Cardiac septum (tissue), 1 donor: ENCODE measurements around the gene PRXL2A. TPM values are rescaled to one million over a fixed set of nuclear protein-coding genes. Genes with fewer than 3 reads are reported as not detected.
"Not testable (repeated sequence)": the region's sequence is repeated elsewhere in the genome, so short reads cannot be mapped to it uniquely, and the experiment has no call there.

Experiments
- DNase-seq: peaks from one replicate; pipeline ENCODE4 v3.0.0-alpha.2; 2020; ENCODE audit warnings: low spot score
- intact Hi-C: fragments of 100-400 bp; cut with DNase I; formaldehyde crosslinking; loops from one replicate; pipeline ENCODE4 v1.14.0; 2022
- long read RNA-seq: library from polyadenylated mRNA; unstranded; transcript quantifications from one replicate; pipeline ENCODE4 v2.0.0, GENCODE V29; 2021
- total RNA-seq: library from RNA; stranded (reverse); fragmentation: NEBNext Ultra II Directional; extraction: Animal tissue kit (Norgen Biotek cat#: 25700); gene quantifications from one replicate; pipeline ENCODE4 v1.2.1, GENCODE V29; 2021
- donor health status: DM: no; HTN: no; CAD: no.

PRXL2A gene
- 54.3 TPM for total RNA-seq
- long read RNA-seq, full-length matches to known transcripts: 89 of 100 reads
- long read RNA-seq, partial matches to known transcripts: 7 of 100 reads
- long read RNA-seq, other reads (novel, unspliced or antisense): 4 of 100 reads

DNA sequence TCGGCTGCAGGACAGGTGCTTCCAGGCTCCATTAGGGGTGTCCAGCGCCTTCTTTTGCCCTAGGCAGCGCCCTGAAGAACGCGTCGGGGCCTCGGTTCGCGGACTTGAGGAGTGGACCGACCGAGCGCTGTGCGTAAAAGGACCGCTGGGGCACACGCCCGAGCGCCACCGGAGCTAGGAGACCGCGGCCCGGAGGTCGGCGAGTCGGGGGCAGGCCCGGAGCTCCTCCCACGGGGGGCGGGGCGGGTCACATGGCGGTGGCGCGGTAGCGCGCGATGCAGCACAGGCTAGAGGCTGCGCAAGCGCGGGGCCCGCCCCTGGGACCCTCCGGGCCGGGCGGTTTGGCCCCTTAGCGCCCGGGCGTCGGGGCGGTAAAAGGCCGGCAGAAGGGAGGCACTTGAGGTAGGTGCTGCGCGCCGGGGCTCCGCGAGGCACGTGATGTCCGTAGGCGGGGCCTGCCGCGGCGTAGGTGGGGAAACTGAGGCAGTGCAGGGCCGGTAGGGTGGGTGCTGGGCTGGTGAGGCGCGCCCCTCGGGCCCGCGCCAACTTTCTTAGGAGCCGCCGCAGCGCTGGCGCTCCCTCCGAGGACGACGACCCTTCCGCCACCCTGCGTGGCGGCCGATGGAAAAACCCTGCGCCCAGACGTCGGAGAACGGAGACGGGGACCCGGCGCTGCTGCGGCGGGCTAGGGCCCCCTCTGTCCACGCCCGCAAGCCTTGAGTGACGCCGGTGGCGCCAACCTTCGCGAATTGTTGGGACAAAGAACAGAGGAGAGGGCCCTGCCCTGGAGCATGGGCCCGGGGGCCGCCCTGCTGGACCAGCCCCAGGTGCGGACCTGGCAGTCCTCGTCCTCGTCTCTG, at the start of gene PRXL2A:
TSS of gene PRXL2A (plus strand) at position 310 of the 860 bp plus-strand sequence. CDS start 11,917 bp downstream, outside the sequence.
- intact Hi-C loops: no loop called here
- DNase-seq: peak; percentile 92

GRCh38 chr10:80358925-80359324, 49.4 kb upstream of the PRXL2A start:
- intact Hi-C loops, DNase-seq: not testable (repeated sequence)

- no peak for DNase-seq
- intact Hi-C loops: no loop called here
Observed at GRCh38 chr10:80359644-80360043, 48.7 kb upstream of the PRXL2A start.

DNA sequence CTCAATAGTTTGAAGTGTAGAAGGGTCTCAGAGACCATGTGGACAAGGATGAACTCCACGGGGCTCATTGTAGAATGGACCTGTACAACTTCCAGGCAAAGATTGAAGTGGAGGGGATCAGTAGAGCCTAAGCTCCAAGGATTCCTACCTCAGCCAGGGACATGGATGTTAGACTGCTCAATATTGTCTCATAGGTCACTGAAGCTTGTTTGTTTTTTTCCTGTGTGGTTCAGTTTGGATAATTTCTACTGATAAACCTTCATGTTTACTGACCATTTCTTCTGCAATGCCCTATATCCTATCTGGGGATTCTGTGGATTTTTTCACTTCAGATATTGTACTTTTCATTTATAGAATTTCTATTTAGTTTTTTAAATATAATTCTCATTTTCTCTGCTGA, 42.8 kb upstream of the PRXL2A start:
- intact Hi-C loops: no loop called here
- no peak for DNase-seq

- intact Hi-C loops: no loop called here
- no peak for DNase-seq
Observed at GRCh38 chr10:80371467-80371866, 36.9 kb upstream of the PRXL2A start.

DNA sequence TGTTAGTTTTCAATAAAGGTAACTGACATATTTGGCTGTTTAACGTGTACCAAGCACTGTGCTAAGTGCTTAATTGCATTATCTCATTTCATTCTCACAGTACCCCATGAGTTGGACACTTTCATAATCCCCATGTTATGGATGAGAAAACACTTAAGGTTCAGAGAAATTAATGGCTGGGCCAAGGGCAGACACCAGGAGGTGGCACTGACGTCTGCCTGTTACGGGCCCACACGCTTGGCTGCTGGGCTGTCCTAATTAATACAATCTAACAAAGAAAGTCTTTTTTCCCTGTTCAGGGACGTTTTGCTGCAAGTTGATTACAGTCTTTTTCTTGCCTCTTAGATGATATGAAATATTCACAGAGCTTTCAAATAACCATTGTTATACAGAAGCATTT, 35.7 kb upstream of the PRXL2A start:
- no peak for DNase-seq
- intact Hi-C loops: no loop called here

- intact Hi-C loops: no loop called here
Observed at GRCh38 chr10:80373502-80373901, 34.8 kb upstream of the PRXL2A start.

GRCh38 chr10:80379701-80380100, 28.6 kb upstream of the PRXL2A start:
- DNase-seq: no peak
- intact Hi-C loops: loop anchor here (5.0 to 10.0 kb wide), 3 partner anchors 65 to 285 kb away; no protein-coding TSS in a partner anchor

More at GRCh38 chr10:80373502-80373901, 34.8 kb upstream of the PRXL2A start:
- no peak for DNase-seq

- intact Hi-C loops: loop anchor here (5.0 to 10.0 kb wide), 3 partner anchors 65 to 285 kb away; no protein-coding TSS in a partner anchor
- DNase-seq: no peak
Observed at GRCh38 chr10:80380185-80380584, 28.2 kb upstream of the PRXL2A start.

GRCh38 chr10:80382989-80383388, 25.4 kb upstream of the PRXL2A start:
- intact Hi-C loops: loop anchor here (5.0 to 10.0 kb wide), 3 partner anchors 62 to 282 kb away; no protein-coding TSS in a partner anchor
- DNase-seq: no peak

- intact Hi-C loops: no loop called here
- DNase-seq: no peak
Observed at GRCh38 chr10:80390740-80391139, 17.6 kb upstream of the PRXL2A start.

DNA sequence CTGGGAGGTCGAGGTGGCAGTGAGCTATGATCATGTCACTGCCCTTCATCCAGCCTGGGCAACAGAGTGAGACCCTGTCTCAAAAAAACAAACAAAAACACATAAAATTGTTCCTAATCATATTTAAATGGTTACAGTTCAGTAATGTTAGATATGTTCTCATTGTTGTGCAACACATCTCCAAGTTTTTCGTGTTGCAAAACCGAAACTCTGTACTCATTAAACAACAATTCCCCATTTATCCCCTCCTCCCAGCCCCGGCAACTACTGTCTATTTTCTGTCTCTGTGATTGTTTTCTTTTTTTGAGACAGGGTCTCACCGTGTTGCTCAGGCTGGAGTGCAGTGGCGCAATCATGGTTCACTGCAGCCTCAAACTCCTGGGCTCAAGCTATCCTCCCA, 16.1 kb upstream of the PRXL2A start:
- intact Hi-C loops: no loop called here
- no peak for DNase-seq

DNA sequence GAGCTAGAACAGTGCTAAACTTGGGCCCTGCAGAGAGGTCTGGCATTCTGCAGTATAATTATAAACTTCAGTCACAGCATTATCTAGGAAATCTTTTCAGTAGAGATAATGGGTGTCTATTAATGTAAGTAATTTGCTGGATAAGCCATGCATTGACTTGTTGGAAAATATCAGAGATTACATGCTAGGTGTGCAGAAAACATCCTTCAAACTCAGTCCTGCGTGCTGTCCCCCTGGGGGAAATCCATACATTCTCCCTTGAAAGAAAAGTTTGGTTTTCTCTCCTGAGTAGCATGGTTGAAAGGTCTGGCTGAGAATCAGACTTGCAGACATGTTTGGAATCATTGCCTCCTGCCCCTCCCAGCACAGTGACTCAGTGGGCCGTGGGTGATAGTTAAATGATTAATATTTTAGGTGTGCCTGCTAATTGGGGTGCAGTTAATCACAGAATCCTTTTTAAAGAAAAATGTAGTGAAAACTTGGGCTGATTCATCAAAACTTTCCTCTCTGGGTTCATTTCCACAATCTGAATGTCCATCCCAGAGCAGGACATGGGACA, 13.9 kb upstream of the PRXL2A start:
- intact Hi-C loops: no loop called here
- DNase-seq: no peak

- intact Hi-C loops: no loop called here
- DNase-seq: no peak
Observed at GRCh38 chr10:80397014-80397413, 11.3 kb upstream of the PRXL2A start.

DNA sequence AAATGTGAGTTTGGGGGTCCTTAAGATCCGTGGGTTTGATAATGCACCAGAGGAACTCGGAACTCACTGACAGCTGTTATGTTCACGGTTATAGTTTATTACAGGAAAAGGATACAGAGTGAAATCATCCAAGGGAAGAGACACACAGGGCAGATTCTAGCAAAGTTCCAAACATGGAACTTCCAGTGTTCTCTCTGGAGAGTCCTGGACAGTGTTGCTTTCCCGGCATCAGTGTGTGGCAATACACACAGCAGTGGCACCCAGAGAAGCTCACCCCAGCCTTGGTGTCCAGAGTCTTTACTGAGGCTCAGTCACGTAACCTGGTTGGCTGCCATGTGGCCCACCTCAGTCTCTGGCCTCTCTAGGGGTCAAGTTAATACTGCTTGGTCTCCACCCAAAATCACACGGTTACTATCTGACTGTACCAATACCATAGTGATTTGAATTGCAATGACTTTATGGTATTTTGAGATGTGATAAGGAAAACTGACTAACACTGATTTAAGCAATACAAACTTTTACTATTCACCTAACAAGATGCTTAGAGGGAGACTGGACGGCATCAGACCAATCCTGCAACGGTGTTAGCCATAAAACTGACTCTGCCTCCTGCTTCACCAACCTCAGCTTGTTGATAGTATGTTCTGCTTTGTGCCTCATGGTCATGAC, 8.1 kb upstream of the PRXL2A start:
- intact Hi-C loops: no loop called here

GRCh38 chr10:80405035-80405434, 3.3 kb upstream of the PRXL2A start:
- intact Hi-C loops: no loop called here
- DNase-seq: no peak

More for the DNA sequence above, 8.1 kb upstream of the PRXL2A start:
- DNase-seq: no peak

- intact Hi-C loops: no loop called here
- no peak for DNase-seq
Observed at GRCh38 chr10:80405626-80406025, 2.7 kb upstream of the PRXL2A start.

- intact Hi-C loops: no loop called here
Observed at GRCh38 chr10:80406204-80406603, 2.1 kb upstream of the PRXL2A start.

GRCh38 chr10:80407812-80408241, 524 bp upstream of the PRXL2A start:
- DNase-seq: no peak
- intact Hi-C loops: no loop called here

More at GRCh38 chr10:80406204-80406603, 2.1 kb upstream of the PRXL2A start:
- no peak for DNase-seq

DNA sequence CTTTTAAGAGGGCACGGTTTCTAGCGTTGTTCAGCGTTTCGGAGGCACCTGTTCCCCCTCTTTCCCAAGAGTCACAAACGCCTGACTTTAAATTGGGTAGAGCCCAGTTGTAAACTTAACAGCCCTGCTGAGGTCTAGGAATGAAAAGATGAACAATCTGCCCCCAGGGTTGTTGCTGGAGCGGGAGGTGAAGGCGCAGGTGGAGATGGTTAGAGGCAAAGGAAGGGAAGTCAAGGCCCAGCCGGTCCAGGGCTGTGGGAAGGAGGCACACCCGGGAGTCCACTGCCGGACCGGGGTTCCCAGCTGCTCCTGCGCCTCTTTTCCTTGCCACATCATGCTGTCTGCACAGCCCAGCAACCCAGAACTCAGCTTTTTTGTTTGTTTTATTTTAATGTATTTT, 770 bp downstream of the PRXL2A start:
- intact Hi-C loops: no loop called here
- DNase-seq: no peak
